Kidney (tissue), 14 donors: ENCODE results near the gene CACNA1F. TPM values are rescaled to one million over a fixed set of nuclear protein-coding genes. Genes with fewer than 3 reads are reported as not detected.

Source experiments
- DNase-seq, 5 donors: peaks; one replicate each; pipeline ENCODE4 v3.0.0-alpha.2; 2013 to 2020
- FAIRE-seq: peaks from 2 replicates; lab custom pipeline; 2012; peaks lifted over from hg19 to GRCh38; lab: Jason Lieb, UNC
- H3K27ac ChIP-seq, 2 donors: one replicate each; pipeline ENCODE4 v1.7.0; 2013; ENCODE audit warnings: low read depth in 2 of 2, low read length in 2 of 2, inconsistent platforms in 1 of 2
- H3K27me3 ChIP-seq: one replicate; pipeline ENCODE4 v1.7.1; 2013; ENCODE audit warnings: low read length, inconsistent platforms; ENCODE audit not compliant: control insufficient read depth, insufficient read depth
- H3K36me3 ChIP-seq, 3 donors: one replicate each; pipeline versions ENCODE4 v1.7.0 to v1.7.1; 2013; ENCODE audit warnings: low read length in 3 of 3, control low read depth in 1 of 3, inconsistent platforms in 1 of 3; ENCODE audit not compliant: insufficient read depth in 3 of 3, control insufficient read depth in 2 of 3
- H3K4me1 ChIP-seq, 3 donors: one replicate each; pipeline versions ENCODE4 v1.7.0 to v1.7.1; 2013; ENCODE audit warnings: low read length in 3 of 3, inconsistent platforms in 1 of 3, low read depth in 1 of 3; ENCODE audit not compliant: control insufficient read depth in 2 of 3, insufficient read depth in 2 of 3
- H3K4me3 ChIP-seq, 3 donors: one replicate each; pipeline versions ENCODE4 v1.7.0 to v1.8.1; 2013; ENCODE audit warnings: low read length in 3 of 3, control low read depth in 1 of 3, inconsistent platforms in 1 of 3
- H3K9ac ChIP-seq, 3 donors: one replicate each; pipeline versions ENCODE4 v1.7.0 to v1.7.1; 2013; ENCODE audit warnings: low read length in 3 of 3, control low read depth in 1 of 3, inconsistent platforms in 1 of 3
- H3K9me3 ChIP-seq, 3 donors: one replicate each; pipeline versions ENCODE4 v1.7.0 to v1.7.1; 2013; ENCODE audit warnings: low read length in 3 of 3, control low read depth in 1 of 3, inconsistent platforms in 1 of 3; ENCODE audit not compliant: control insufficient read depth in 2 of 3, insufficient read depth in 1 of 3
- intact Hi-C: fragments of 100-400 bp; cut with DNase I; formaldehyde crosslinking; loops from one replicate; pipeline ENCODE4 v1.11.1; 2022
- polyA plus RNA-seq: library from polyadenylated mRNA; stranded (reverse); fragments of 350-450 nt; fragmentation: Illumina TruSeq; extraction: RNeasy Lipid Tissue Mini Kit (QIAGEN cat#74804); gene quantifications from one replicate; pipeline ENCODE4 v1.2.3, GENCODE V29; 2014; ENCODE audit warnings: low read depth, low replicate concordance; ENCODE audit not compliant: insufficient read depth
- total RNA-seq: library from RNA; stranded (reverse); fragmentation: NEBNext Ultra II Directional; extraction: Animal tissue kit (Norgen Biotek cat#: 25700); gene quantifications from one replicate; pipeline ENCODE4 v1.2.1, GENCODE V29; 2021
- TF ChIP-seq, protein P1 (sequence below): IDR thresholded peaks from 3 replicates; pipeline ENCODE4 v1.5.1; 2012; ENCODE audit warnings: mild to moderate bottlenecking, moderate library complexity, borderline replicate concordance; ENCODE audit not compliant: insufficient read depth; ENCODE audit errors: extremely low read depth
- donor health status: control.
- donor health status: control.
- donor health status: control.
- donor health status: control.
- donor health status: control.
- donor health status: DM: yes; HTN: yes; CAD: no.
- donor health status: Normal renal cell carcinoma (clear cell type).

Gene CACNA1F
- total and polyA plus RNA-seq, 2 donors from 2014 or later: 0.15 to 0.25 TPM

DNA sequence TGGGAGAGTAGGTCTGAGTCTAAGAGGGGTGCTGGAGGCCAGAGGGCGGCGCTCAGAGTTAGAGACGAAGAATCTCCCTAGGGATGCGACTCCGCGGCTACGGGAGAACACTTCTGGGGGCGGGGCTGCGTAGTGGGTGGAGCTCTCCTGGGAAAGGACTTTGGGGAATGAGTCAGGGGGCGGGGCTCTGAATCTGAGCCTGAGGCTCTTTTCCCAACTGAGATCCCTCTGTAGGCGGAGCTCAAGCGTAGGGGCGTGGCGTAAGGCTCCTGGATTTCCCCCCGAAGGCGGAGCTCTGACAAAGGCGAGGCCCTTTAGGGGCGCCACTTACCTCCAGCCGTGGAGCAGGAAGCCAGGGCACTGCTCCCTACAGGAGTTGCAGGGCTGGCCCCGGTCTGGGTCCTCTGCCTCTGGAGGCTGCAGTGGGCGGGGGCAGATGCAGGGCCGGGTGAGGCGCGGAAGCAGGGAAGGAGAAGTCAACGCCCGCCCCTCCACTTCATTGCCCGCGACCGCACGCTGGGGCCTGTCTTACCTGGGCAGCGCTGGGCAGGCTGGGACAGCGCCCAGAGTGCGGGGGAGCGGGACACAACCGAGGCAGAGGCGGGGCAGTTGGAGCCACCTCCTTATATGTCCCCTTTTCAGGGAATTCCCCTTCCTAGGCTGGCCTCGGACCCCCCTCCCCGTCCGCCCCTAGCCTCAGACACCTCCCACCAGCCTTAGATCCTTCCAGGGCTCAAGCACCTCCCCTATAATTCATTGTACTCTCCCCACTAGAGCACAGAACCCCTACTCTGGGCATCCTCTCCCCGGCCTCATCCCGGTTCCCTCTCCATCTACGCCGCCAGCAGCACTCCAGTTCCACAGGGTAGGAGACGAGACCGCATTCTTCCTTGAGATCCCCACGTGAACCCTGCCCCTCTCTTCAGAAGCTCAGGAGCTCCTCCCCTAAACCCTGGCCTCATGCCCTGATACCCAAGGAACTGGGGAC, 48.6 kb downstream of the CACNA1F start:
- peak; percentile 23 for FAIRE-seq
- Histone ChIP-seq H3K27me3 (no peaks in the 10 kb centered on the region), H3K4me1 (peaks cover 0 to 5% (median 0%) of the 10 kb centered on the region in 3 donors), H3K9ac (no peak overlapping the region), H3K36me3 (no peaks in the 10 kb centered on the region), H3K27ac (peak overlapping the region in 1 of 2 donors; percentile 51), H3K9me3 (no peaks in the 10 kb centered on the region), H3K4me3 (peak overlapping the region in 1 of 3 donors; percentile 63)
- DNase-seq: peak; percentile 91 to 97 (median 94)
- intact Hi-C loops: no loop called here
- TF ChIP-seq, protein P1, sequence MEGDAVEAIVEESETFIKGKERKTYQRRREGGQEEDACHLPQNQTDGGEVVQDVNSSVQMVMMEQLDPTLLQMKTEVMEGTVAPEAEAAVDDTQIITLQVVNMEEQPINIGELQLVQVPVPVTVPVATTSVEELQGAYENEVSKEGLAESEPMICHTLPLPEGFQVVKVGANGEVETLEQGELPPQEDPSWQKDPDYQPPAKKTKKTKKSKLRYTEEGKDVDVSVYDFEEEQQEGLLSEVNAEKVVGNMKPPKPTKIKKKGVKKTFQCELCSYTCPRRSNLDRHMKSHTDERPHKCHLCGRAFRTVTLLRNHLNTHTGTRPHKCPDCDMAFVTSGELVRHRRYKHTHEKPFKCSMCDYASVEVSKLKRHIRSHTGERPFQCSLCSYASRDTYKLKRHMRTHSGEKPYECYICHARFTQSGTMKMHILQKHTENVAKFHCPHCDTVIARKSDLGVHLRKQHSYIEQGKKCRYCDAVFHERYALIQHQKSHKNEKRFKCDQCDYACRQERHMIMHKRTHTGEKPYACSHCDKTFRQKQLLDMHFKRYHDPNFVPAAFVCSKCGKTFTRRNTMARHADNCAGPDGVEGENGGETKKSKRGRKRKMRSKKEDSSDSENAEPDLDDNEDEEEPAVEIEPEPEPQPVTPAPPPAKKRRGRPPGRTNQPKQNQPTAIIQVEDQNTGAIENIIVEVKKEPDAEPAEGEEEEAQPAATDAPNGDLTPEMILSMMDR: no peak

DNA sequence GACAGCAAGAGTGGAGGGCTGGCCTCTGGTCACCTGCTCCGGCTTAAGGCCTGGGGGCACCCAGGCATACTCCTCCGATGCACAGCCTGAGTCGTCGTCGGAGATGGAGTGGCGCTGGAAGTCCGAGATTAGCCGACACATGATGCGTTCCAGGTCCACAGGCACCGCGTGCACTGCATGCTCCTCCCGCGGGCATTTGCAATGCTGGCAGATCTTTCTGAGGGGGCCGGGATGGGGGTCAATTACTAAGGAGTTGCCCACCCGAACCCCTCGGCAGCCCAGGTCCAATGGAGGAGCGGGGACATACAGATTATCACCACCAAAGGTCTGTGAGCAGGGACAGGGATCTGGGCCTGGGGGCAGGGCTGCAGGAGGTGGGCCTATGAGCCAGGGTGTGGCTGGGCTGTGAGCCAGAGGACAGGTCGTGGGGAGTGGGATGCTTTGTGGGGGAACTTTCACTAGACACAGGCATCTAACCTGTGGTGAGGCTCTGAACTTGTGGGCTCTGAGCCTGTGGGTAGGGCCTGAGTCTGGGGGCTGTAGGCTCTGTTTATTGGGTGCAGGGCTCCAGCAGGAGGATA, 49.3 kb downstream of the CACNA1F start:
- no peak overlapping the region for H3K4me3 ChIP-seq
- peaks cover 0 to 5% (median 0%) of the 10 kb centered on the region in 3 donors for H3K4me1 ChIP-seq
- H3K9ac ChIP-seq: no peak overlapping the region
- no peaks in the 10 kb centered on the region for H3K36me3 ChIP-seq
- TF ChIP-seq, protein P1: no peak
- intact Hi-C loops: no loop called here
- no peaks in the 10 kb centered on the region for H3K27me3 ChIP-seq
- DNase-seq (peak in 1 of 5 donors; percentile 15), FAIRE-seq (no peak)
- no peak overlapping the region for H3K27ac ChIP-seq
- H3K9me3 ChIP-seq: no peaks in the 10 kb centered on the region

GRCh38 chrX:49179358-49179757, 53.8 kb downstream of the CACNA1F start:
- intact Hi-C loops: no loop called here
- no peaks in the 10 kb centered on the region for H3K36me3 ChIP-seq
- FAIRE-seq: no peak
- H3K27ac ChIP-seq: no peak overlapping the region
- TF ChIP-seq, protein P1: no peak
- no peak overlapping the region for H3K9ac ChIP-seq
- DNase-seq: no peak
- H3K27me3 ChIP-seq: no peaks in the 10 kb centered on the region
- no peaks in the 10 kb centered on the region for H3K9me3 ChIP-seq
- H3K4me1 ChIP-seq: no peaks in the 10 kb centered on the region
- no peak overlapping the region for H3K4me3 ChIP-seq
